ENCODE measurements around the gene TSR3.

DNA sequence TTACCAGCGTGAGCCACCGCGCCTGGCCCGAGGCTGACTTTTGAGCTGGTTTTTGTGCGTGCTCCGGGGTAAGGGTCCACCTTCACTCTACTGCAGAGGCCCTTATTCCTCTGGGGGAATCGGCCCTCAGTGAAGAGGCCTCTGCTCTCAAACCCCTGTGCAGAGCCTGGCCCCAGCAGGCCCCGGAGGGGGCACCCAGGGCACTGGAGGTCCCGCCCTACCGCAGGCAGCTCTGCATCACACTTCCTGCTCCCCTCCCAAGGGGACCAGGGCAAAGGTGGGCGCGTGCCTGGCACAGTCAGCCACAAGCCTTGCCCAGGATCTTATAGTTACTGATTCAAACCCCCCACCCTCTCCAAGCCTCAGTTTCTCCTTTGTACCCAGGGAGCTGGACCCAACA lies 45.9 kb downstream of the TSR3 start:
- TF ChIP-seq, protein P1, sequence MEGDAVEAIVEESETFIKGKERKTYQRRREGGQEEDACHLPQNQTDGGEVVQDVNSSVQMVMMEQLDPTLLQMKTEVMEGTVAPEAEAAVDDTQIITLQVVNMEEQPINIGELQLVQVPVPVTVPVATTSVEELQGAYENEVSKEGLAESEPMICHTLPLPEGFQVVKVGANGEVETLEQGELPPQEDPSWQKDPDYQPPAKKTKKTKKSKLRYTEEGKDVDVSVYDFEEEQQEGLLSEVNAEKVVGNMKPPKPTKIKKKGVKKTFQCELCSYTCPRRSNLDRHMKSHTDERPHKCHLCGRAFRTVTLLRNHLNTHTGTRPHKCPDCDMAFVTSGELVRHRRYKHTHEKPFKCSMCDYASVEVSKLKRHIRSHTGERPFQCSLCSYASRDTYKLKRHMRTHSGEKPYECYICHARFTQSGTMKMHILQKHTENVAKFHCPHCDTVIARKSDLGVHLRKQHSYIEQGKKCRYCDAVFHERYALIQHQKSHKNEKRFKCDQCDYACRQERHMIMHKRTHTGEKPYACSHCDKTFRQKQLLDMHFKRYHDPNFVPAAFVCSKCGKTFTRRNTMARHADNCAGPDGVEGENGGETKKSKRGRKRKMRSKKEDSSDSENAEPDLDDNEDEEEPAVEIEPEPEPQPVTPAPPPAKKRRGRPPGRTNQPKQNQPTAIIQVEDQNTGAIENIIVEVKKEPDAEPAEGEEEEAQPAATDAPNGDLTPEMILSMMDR (conservative IDR thresholded peaks at IDR 0.05 in 1 of 2, IDR thresholded peaks at IDR 0.05 in 1 of 2; ENCODE audit: extremely low read depth in 1 of 2, insufficient read depth in 1 of 2, low read depth in 1 of 2, low read length in 2 of 2) = no peak
- no peak for TF ChIP-seq EZH2 (IDR thresholded peaks at IDR 0.05; ENCODE audit: borderline replicate concordance, low read length)

Data from mammary epithelial cell (primary cell).